Immature natural killer cell (primary cell): ENCODE measurements around the gene BHLHA15. TPM values are rescaled to one million over a fixed set of nuclear protein-coding genes. Genes with fewer than 3 reads are reported as not detected.

Experiments
- DNase-seq, 3 donors: peaks; one replicate each; pipeline ENCODE4 v3.0.0; 2022; ENCODE audit warnings: mixed read lengths in 1 of 3
- H3K27ac Mint-ChIP-seq, 6 donors: one replicate each; pipeline ENCODE4 v1.8.0; 2020; ENCODE audit warnings: mixed read lengths in 6 of 6, mild to moderate bottlenecking in 5 of 6, inconsistent platforms in 4 of 6, moderate library complexity in 3 of 6
- H3K27me3 Mint-ChIP-seq, 3 donors: one replicate each; pipeline ENCODE4 v1.8.0; 2020 to 2021; ENCODE audit warnings: low read depth in 3 of 3, mild to moderate bottlenecking in 3 of 3, mixed read lengths in 3 of 3, moderate library complexity in 3 of 3, inconsistent platforms in 1 of 3
- H3K36me3 Mint-ChIP-seq, 3 donors: one replicate each; pipeline ENCODE4 v1.8.0; 2020; ENCODE audit warnings: mixed read lengths in 3 of 3, inconsistent platforms in 2 of 3, mild to moderate bottlenecking in 2 of 3
- H3K4me1 Mint-ChIP-seq, 2 donors: one replicate each; pipeline ENCODE4 v1.8.0; 2020; ENCODE audit warnings: inconsistent platforms in 2 of 2, mild to moderate bottlenecking in 2 of 2, mixed read lengths in 2 of 2, moderate library complexity in 1 of 2
- H3K4me3 Mint-ChIP-seq, 5 donors: one replicate each; pipeline ENCODE4 v1.8.0; 2020; ENCODE audit warnings: mild to moderate bottlenecking in 5 of 5, mixed read lengths in 5 of 5, inconsistent platforms in 3 of 5, moderate library complexity in 3 of 5
- H3K9me3 Mint-ChIP-seq, 6 donors: one replicate each; pipeline ENCODE4 v1.8.0; 2020; ENCODE audit warnings: mild to moderate bottlenecking in 6 of 6, mixed read lengths in 6 of 6, inconsistent platforms in 4 of 6, moderate library complexity in 3 of 6
- polyA plus RNA-seq, 3 donors: library from polyadenylated mRNA; unstranded; fragments of 300-500 nt; fragmentation: Illumina TruSeq; gene quantifications; one replicate each; pipeline ENCODE4 v1.2.3, GENCODE V29; 2021

Gene BHLHA15
- polyA plus RNA-seq, 3 donors from 2014 or later, result not detected

DNA sequence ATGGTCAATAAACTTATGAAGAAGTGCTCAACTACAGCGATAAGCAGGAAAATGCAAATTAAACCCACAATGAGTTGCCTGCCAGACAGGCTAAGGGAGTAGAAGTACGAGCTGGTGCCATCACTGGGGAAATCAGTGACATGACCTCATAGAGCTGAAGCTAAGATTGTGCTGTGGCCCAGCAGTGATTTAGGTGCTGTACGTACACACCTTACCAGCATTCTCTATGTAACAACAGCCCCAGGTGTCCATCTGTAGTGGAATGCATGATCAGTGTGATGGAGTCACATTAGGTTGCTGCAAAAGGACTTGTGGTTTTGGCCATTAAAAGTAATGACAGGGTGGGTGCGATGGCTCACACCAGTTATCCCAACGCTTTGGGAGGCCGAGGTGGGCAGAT lies 46.5 kb downstream of the BHLHA15 start:
- Mint-ChIP-seq H3K27ac (no peak overlapping the region), H3K4me3 (no peak overlapping the region), H3K27me3 (peaks cover 0 to 3% (median 2%) of the 10 kb centered on the region in 3 donors), H3K4me1 (peaks cover 23 to 28% of the 10 kb centered on the region in 2 donors), H3K9me3 (no peaks in the 10 kb centered on the region), H3K36me3 (peaks cover 0 to 9% (median 4%) of the 10 kb centered on the region in 3 donors)
- DNase-seq, result no peak

Other genes starting within 250 kb of the BHLHA15 start
- not detected for gene OCM2, start 221.2 kb upstream of the BHLHA15 start, polyA plus RNA-seq
- gene LMTK2, start 104.6 kb upstream of the BHLHA15 start, polyA plus RNA-seq, result 1 to 10 TPM in 2 of 3 donors, under 1 TPM in 1; 0.85 to 3.1 (median 1.3) TPM
- gene TECPR1, start 40.8 kb downstream of the BHLHA15 start, polyA plus RNA-seq, result 10 to 100 TPM in 1 of 3 donors, 1 to 10 TPM in 2; 5.2 to 12.3 (median 6.7) TPM
- gene BRI3, start 70.2 kb downstream of the BHLHA15 start, polyA plus RNA-seq, result 10 to 100 TPM; 15.8 to 18.3 (median 17.2) TPM
- gene BAIAP2L1, start 189.7 kb downstream of the BHLHA15 start, polyA plus RNA-seq, result under 1 TPM; 0.24 to 0.29 (median 0.28) TPM